BJ (cell line): ENCODE data around the gene ABI2. TPM values are rescaled to one million over a fixed set of nuclear protein-coding genes. Genes with fewer than 3 reads are reported as not detected.
"Not testable (repeated sequence)": the region's sequence is repeated elsewhere in the genome, so short reads cannot be mapped to it uniquely, and the experiment has no call there.

Experiments
- CTCF ChIA-PET: fragments of 350-600 bp; formaldehyde crosslinking; extraction: SDS; loops from one replicate; lab custom pipeline; 2021; ENCODE audit warnings: antibody characterized with exemption, inconsistent platforms; lab: Yijun Ruan, JAX
- POLR2A ChIA-PET: fragments of 300-600 bp; sonication (Branson Sonifier 250); formaldehyde crosslinking; extraction: SDS; loops from one replicate; lab custom pipeline; 2021; ENCODE audit warnings: antibody characterized with exemption; lab: Charles Lee
- DNase-seq: peaks from one replicate; pipeline ENCODE4 v3.0.0-alpha.2; 2011; ENCODE audit warnings: low read depth
- H3K27me3 ChIP-seq: 2 replicates; pipeline ENCODE4 v1.6.0; 2011; ENCODE audit warnings: low read length; ENCODE audit not compliant: control insufficient read depth, insufficient read depth
- H3K36me3 ChIP-seq: 2 replicates; pipeline ENCODE4 v1.5.1; 2011; ENCODE audit warnings: low read length; ENCODE audit not compliant: control insufficient read depth, insufficient read depth
- H3K4me3 ChIP-seq: 2 replicates; pipeline ENCODE4 v1.5.1; 2011; ENCODE audit warnings: low read depth, mild to moderate bottlenecking, control low read depth, low read length
- polyA plus RNA-seq: library from polyadenylated mRNA; depleted of rRNA; stranded (reverse); fragments of >200 nt; gene quantifications from 2 replicates; pipeline ENCODE4 v1.2.3, GENCODE V29; 2011
- TF ChIP-seq, protein P1 (sequence below): IDR thresholded peaks from 2 replicates; pipeline ENCODE4 v1.5.1; 2011; ENCODE audit warnings: low read depth, mild to moderate bottlenecking, control low read depth, inconsistent platforms, low read length, moderate library complexity; ENCODE audit not compliant: insufficient read depth

Gene ABI2
- polyA plus RNA-seq, 1 experiment = 56.2 TPM

- no peak for DNase-seq
- ChIA-PET CTCF (interaction anchor here (1.0 kb wide), 1 partner anchor 11 kb away, joined by 4 read pairs; no protein-coding TSS in a partner anchor), POLR2A (no interaction called here)
- H3K36me3 ChIP-seq = no peaks in the 10 kb centered on the region
- no peaks in the 10 kb centered on the region for H3K27me3 ChIP-seq
- no peak overlapping the region for H3K4me3 ChIP-seq
- TF ChIP-seq, protein P1, sequence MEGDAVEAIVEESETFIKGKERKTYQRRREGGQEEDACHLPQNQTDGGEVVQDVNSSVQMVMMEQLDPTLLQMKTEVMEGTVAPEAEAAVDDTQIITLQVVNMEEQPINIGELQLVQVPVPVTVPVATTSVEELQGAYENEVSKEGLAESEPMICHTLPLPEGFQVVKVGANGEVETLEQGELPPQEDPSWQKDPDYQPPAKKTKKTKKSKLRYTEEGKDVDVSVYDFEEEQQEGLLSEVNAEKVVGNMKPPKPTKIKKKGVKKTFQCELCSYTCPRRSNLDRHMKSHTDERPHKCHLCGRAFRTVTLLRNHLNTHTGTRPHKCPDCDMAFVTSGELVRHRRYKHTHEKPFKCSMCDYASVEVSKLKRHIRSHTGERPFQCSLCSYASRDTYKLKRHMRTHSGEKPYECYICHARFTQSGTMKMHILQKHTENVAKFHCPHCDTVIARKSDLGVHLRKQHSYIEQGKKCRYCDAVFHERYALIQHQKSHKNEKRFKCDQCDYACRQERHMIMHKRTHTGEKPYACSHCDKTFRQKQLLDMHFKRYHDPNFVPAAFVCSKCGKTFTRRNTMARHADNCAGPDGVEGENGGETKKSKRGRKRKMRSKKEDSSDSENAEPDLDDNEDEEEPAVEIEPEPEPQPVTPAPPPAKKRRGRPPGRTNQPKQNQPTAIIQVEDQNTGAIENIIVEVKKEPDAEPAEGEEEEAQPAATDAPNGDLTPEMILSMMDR = no peak
These were observed 26.5 kb upstream of the ABI2 start for GRCh38 chr2:203301667-203302066.

- POLR2A ChIA-PET = not testable (repeated sequence)
These were observed 25.6 kb upstream of the ABI2 start for GRCh38 chr2:203302586-203302985.

DNA sequence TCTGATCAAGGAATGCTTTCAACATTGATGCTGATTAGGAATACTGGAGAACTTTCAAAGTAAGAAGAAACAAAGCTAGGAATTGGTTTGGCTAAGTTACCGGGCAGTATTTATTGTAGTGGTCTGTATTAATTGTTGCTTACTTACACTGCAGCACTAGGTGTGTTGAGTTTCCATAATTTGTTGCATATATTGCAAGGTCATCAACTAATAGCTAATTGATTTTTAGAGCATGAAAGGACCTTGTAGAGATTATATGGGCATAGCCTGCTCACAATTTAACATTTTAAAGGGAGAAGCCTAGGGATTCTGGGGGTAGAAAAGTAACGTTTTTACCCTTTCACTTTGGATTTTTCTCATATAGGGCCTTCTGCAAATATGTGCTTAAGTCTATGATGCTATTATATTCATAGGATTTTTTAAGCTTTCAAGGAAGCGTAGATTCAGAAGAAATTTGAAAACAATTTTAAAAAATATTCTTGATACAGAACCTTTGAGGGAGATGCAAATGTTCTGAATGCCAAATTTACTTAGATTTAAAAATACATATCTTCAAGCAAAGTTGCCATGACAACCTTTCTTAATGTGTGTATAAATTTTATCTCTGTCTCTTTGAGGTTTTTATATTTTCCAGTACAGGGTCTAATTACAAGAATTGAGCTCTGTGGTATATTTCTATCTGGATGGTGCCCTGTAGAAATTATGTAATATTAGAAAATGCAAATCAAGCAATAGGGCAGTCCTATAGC is 17.3 kb upstream of the ABI2 start:
- ChIA-PET POLR2A (no interaction called here), CTCF (interaction anchor here (0.6 kb wide), 1 partner anchor 30 kb away, joined by 3 read pairs; no protein-coding TSS in a partner anchor)
- no peak for DNase-seq
- Histone ChIP-seq H3K36me3 (no peaks in the 10 kb centered on the region), H3K4me3 (no peak overlapping the region), H3K27me3 (no peaks in the 10 kb centered on the region)
- TF ChIP-seq, protein P1 = no peak

More at GRCh38 chr2:203302586-203302985, 25.6 kb upstream of the ABI2 start:
- H3K36me3 ChIP-seq, H3K27me3 ChIP-seq, CTCF ChIA-PET, H3K4me3 ChIP-seq, DNase-seq: not testable (repeated sequence)

DNA sequence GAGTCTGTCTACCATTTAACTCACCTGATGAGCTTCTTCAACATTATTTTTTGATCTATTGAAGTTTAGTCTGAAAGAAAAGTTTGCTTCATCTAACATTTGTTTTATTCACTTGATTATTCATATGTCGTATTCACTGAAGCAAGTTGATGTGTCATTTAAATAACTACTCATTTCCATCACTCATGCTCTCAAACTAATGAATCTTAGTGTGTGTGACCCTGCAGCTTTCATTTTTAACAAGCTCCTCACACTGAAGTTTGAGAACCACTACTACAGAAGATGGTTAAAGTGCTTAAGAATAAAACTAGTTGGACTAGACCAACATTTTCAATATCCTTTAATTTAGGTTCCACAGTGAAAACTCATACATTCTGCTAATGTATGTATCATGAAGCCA is 1.8 kb upstream of the ABI2 start:
- H3K36me3 ChIP-seq = no peaks in the 10 kb centered on the region
- H3K27me3 ChIP-seq = no peaks in the 10 kb centered on the region
- no peak overlapping the region for H3K4me3 ChIP-seq
- DNase-seq = no peak
- TF ChIP-seq, protein P1 = no peak
- ChIA-PET CTCF (no interaction called here), POLR2A (no interaction called here)

DNA sequence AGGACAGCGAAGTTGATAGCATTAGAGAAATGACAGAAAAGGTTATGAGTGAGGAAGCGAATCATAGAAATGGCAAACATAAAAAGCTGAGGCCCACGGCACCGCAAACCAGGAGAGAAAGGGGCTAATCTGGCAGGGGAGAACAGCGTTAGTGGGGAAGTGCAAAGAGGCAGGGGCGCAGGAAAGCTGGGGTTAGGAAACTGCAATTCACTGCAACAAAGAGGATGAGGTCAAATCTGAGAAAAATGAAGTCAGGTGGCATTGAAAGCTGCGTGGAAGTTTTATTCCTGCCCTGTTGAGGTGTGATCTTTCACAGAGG is 653 bp upstream of the ABI2 start:
- CTCF ChIA-PET = no interaction called here
- POLR2A ChIA-PET = interaction anchor here (0.6 kb wide), 1 partner anchor 484 kb away, joined by 4 read pairs; no protein-coding TSS in a partner anchor
- TF ChIP-seq, protein P1 = no peak
- H3K36me3 ChIP-seq = no peaks in the 10 kb centered on the region
- no peak for DNase-seq
- no peaks in the 10 kb centered on the region for H3K27me3 ChIP-seq
- H3K4me3 ChIP-seq = peak overlapping the region; percentile 74
